ENCODE results near the gene CISTR.

GRCh38 chr12:53748072-53748840 lies 3.5 kb downstream of the CISTR start:
- TF ChIP-seq CTCF (IDR thresholded peaks at IDR 0.05) (no peak), POLR2A (IDR thresholded peaks at IDR 0.05) (no peak)
